Measurements from ENCODE around the gene RABGAP1.
A peak's percentile ranks its signal among the peaks of the same experiment; 100 is the strongest.

Gene RABGAP1

GRCh38 chr9:122954253-122954691 lies 13.5 kb downstream of the RABGAP1 start:
- peak; percentile 48 for DNase-seq (ENCODE audit: low read depth)
- no peak for TF ChIP-seq CTCF (IDR thresholded peaks at IDR 0.05; ENCODE audit: insufficient read depth, low read depth, low read length, missing control alignments)
- H3K4me3 ChIP-seq (ENCODE audit: low read length): no peak overlapping the region

DNA sequence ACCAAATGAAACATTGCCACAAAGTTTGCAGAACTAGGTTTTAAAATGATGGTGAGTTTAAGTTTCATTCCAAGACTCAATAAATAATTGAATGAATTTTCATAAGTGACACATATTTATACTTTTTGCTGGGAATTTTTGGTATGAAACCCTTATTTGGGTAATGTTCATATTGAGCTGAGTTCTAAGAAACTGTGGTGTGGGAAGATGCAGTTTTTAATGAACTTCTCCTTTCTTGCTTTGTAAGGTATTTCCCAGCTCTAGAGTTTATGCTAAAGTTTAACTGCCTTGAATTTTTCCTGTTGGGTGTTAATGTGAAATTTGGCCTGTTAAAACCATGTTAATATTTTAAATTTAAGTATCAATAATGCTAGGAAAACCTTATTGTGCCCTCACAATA lies 15.1 kb downstream of the RABGAP1 start:
- TF ChIP-seq CTCF (IDR thresholded peaks at IDR 0.05; ENCODE audit: insufficient read depth, low read depth, low read length, missing control alignments): no peak
- H3K4me3 ChIP-seq (ENCODE audit: low read length): no peak overlapping the region
- no peak for DNase-seq (ENCODE audit: low read depth)

DNA sequence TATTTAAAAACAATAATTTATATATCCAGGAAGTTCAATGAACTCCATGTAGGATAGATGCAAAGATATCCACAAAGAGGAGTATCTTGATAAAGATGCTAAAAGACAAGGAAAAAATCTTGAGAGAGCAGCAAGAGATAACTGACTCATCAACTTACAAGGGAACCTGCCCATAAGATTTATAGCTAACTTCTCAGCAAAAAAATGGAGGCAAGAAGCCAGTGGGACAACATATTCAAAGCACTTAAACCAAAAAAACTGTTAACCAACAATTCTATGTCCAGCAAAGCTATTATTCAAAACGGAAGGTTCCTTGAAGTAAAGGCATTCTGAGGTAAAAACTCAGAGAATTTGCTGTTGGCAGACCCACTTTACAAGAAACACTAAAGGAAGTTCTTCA lies 20.3 kb downstream of the RABGAP1 start:
- TF ChIP-seq CTCF (IDR thresholded peaks at IDR 0.05; ENCODE audit: insufficient read depth, low read depth, low read length, missing control alignments): no peak
- no peak for DNase-seq (ENCODE audit: low read depth)

GRCh38 chr9:122975196-122975595 lies 34.4 kb downstream of the RABGAP1 start:
- no peak for DNase-seq (ENCODE audit: low read depth)
- no peak for TF ChIP-seq CTCF (IDR thresholded peaks at IDR 0.05; ENCODE audit: insufficient read depth, low read depth, low read length, missing control alignments)
- no peak overlapping the region for H3K4me3 ChIP-seq (ENCODE audit: low read length)

More for the DNA sequence above, 20.3 kb downstream of the RABGAP1 start:
- H3K4me3 ChIP-seq (ENCODE audit: low read length): no peak overlapping the region

DNA sequence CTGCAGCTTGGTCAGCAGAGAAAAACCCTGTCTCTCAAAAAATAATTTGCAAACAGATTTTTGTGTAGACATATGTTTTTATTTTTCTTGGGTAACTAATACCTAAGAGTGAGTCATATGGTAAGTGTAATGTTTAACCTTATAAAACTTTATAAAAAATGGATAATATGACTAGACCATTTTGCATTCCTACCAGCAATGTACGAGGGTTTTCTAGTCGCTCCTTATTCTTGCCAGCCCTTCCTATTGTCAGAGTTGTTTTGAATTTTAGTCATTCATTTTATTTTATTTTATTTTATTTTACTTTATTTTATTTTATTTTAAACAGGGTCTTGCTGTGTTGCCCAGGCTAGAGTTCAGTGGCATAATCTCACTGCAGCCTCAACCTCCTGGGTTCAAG lies 37.8 kb downstream of the RABGAP1 start:
- no peak overlapping the region for H3K4me3 ChIP-seq (ENCODE audit: low read length)
- no peak for DNase-seq (ENCODE audit: low read depth)
- no peak for TF ChIP-seq CTCF (IDR thresholded peaks at IDR 0.05; ENCODE audit: insufficient read depth, low read depth, low read length, missing control alignments)

DNA sequence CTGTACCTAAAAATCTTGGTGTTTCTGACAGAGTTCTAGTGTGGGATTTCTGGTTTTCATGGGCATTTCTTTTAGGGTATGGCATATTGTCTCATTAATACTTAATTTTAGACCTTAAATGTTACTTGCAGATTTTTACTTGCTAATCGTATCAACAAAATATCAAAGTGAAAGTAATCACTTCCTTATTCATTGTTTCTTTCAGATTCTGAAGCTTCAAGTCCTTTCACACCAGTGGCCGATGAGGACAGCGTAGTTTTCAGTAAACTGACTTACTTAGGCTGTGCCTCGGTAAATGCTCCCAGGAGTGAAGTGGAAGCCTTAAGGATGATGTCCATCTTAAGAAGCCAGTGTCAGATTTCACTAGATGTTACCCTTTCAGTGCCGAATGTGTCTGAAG lies 45.2 kb downstream of the RABGAP1 start:
- DNase-seq (ENCODE audit: low read depth): no peak
- no peak overlapping the region for H3K4me3 ChIP-seq (ENCODE audit: low read length)
- TF ChIP-seq CTCF (IDR thresholded peaks at IDR 0.05; ENCODE audit: insufficient read depth, low read depth, low read length, missing control alignments): no peak

DNA sequence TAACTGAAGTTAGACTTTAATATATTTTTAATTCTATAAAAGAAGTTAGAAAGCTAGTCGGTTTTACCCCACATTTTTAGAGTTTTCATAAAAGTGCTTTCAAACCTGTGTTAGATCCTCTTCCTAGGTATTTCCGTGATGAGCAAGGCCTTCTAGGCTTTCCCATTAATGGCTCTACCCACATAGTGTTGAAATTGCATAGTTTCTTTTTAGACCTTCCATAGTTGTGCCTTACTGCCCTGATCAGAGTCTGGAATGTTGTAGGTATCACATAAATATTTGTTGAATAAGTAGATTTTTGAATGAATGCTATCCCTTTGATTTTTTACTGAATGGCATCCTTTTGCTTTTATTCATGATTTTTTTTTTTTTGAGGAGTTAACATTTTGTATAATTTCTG lies 47.3 kb downstream of the RABGAP1 start:
- no peak for TF ChIP-seq CTCF (IDR thresholded peaks at IDR 0.05; ENCODE audit: insufficient read depth, low read depth, low read length, missing control alignments)
- H3K4me3 ChIP-seq (ENCODE audit: low read length): no peak overlapping the region
- no peak for DNase-seq (ENCODE audit: low read depth)

Data from epithelial cell of esophagus (primary cell).